Urinary bladder (tissue), 4 donors: Measurements from ENCODE around the gene PLAC8. TPM values are rescaled to one million over a fixed set of nuclear protein-coding genes. Genes with fewer than 3 reads are reported as not detected.
"Not testable (repeated sequence)": the region's sequence is repeated elsewhere in the genome, so short reads cannot be mapped to it uniquely, and the experiment has no call there.

Source experiments
- DNase-seq: peaks from one replicate; pipeline ENCODE4 v3.0.0-alpha.2; 2015; ENCODE audit errors: extremely low spot score
- H3K27ac ChIP-seq: one replicate; pipeline ENCODE4 v1.5.1; 2013; ENCODE audit warnings: low read depth, mild to moderate bottlenecking, moderate library complexity
- H3K36me3 ChIP-seq: one replicate; pipeline ENCODE4 v1.6.1; 2013; ENCODE audit warnings: mild to moderate bottlenecking, moderate library complexity; ENCODE audit not compliant: insufficient read depth
- H3K4me1 ChIP-seq: one replicate; pipeline ENCODE4 v1.6.1; 2013; ENCODE audit warnings: mild to moderate bottlenecking, moderate library complexity; ENCODE audit not compliant: insufficient read depth
- H3K4me3 ChIP-seq: one replicate; pipeline ENCODE4 v1.5.1; 2013; ENCODE audit warnings: low read depth, low read length
- WGBS: extraction: QIAGEN DNeasy Blood & Tissue Kit; methylation state at CpG from one replicate; pipeline ENCODE4 v1.1.7; 2013; 5-methylcytosine and 5-hydroxymethylcytosine counted together
- polyA plus RNA-seq: library from polyadenylated mRNA; stranded (reverse); fragments of 200-250 nt; gene quantifications from one replicate; pipeline ENCODE4 v1.2.3, GENCODE V29; 2013
- total RNA-seq: library from RNA; depleted of rRNA; stranded (reverse); fragments of >200 nt; gene quantifications from one replicate; pipeline ENCODE4 v1.2.3, GENCODE V29; 2014
- donor health status: healthy with polysubstance abuse.
- donor health status: healthy.

Gene PLAC8
- total and polyA plus RNA-seq, 2 donors: 3.5 to 4.0 TPM

DNA sequence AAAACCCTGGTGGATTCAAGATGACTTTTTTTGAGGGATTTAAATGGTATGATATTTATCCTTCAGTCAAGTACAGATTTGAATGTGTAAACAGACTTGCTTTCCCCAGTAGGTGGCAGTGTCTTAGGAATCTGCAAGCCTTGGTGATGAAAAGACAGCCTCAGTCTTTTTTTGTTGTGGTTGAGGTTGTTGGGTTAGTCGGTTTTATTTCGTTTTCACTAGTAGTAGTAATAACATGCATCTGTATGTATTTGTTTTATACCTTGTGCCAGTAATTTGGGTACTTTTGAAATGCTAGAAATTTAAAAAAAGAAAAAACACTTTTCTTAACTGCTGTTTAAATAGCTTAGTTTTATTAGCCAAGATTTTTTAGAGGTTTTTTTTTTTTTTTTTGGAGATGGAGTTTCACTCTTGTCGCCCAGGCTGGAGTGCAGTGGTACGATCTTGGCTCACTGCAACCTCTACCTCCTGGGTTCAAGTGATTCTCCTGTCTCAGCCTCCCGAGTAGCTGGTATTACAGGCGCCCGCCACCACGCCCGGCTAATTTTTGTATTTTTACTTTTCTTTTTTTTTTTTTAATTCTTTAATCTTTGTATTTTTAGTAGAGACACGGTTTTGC lies 40.3 kb downstream of the PLAC8 start:
- WGBS: 79% methylated on average over 10 of the region's 10 CpGs
- no peak overlapping the region for H3K4me3 ChIP-seq
- DNase-seq: no peak
- H3K27ac ChIP-seq: no peak overlapping the region
- H3K36me3 ChIP-seq: peaks cover 3% of the 10 kb centered on the region
- no peaks in the 10 kb centered on the region for H3K4me1 ChIP-seq

- no peak overlapping the region for H3K27ac ChIP-seq
- 96% methylated on average over 1 of the region's 1 CpG for WGBS
- H3K4me1 ChIP-seq: no peaks in the 10 kb centered on the region
- H3K4me3 ChIP-seq: no peak overlapping the region
- DNase-seq: no peak
- H3K36me3 ChIP-seq: peaks cover 4% of the 10 kb centered on the region
Measured at GRCh38 chr4:83071116-83071515, 43.4 kb downstream of the PLAC8 start.

GRCh38 chr4:83067058-83067639 lies 47.4 kb downstream of the PLAC8 start:
- no peak overlapping the region for H3K27ac ChIP-seq
- no peak for DNase-seq
- H3K4me3 ChIP-seq: no peak overlapping the region
- H3K36me3 ChIP-seq: peaks cover 3% of the 10 kb centered on the region
- H3K4me1 ChIP-seq: no peaks in the 10 kb centered on the region
- WGBS: 92% methylated on average over 10 of the region's 10 CpGs

- no peak overlapping the region for H3K4me3 ChIP-seq
- no peaks in the 10 kb centered on the region for H3K4me1 ChIP-seq
- 89% methylated on average over 1 of the region's 1 CpG for WGBS
- peaks cover 3% of the 10 kb centered on the region for H3K36me3 ChIP-seq
- H3K27ac ChIP-seq: no peak overlapping the region
- DNase-seq: no peak
Measured at GRCh38 chr4:83065266-83065665, 49.3 kb downstream of the PLAC8 start.

GRCh38 chr4:83062739-83063138 lies 51.8 kb downstream of the PLAC8 start:
- H3K4me3 ChIP-seq: no peak overlapping the region
- 89% methylated on average over 4 of the region's 4 CpGs for WGBS
- no peaks in the 10 kb centered on the region for H3K4me1 ChIP-seq
- peaks cover 3% of the 10 kb centered on the region for H3K36me3 ChIP-seq
- no peak for DNase-seq
- no peak overlapping the region for H3K27ac ChIP-seq

DNA sequence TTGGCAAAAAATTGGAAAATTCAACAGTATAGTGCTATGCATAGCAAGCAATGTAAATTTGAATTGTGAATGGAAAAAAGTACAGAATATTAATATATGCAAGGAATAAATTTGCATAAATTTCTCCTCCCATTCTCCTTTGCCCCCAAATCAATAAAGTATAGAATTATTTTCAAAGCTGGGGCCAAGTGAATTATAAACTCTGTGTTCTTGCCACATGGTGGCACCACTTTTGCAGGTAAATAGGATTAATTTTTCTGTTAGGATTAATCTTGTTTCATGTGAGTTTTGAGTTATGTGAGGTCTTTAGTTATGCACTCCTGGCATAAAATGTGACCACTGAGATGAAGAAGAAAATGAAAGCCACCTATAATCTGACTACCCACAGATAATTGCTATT lies 59.6 kb downstream of the PLAC8 start:
- DNase-seq: no peak
- H3K4me1 ChIP-seq: no peaks in the 10 kb centered on the region
- H3K27ac ChIP-seq: no peak overlapping the region
- H3K36me3 ChIP-seq: peaks cover 5% of the 10 kb centered on the region
- no peak overlapping the region for H3K4me3 ChIP-seq

DNA sequence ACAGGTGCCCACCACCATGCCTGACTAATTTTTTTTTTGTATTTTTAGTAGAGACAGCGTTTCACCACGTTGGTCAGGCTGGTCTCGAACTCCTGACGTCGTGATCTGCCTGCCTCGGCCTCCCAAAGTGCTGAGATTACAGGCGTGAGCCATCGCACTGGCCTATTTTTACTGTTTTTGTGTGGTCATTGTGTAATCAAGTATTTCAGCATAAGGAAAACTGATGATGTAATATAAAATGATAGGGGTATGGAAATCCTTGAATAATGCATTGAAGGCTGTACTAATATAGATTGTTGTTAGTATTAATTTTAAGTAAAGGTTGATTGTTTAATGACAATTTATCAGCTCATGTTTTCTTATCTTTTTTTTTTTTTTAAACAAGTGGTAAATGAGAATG lies 65.7 kb downstream of the PLAC8 start:
- not testable (repeated sequence) for H3K4me1 ChIP-seq, H3K27ac ChIP-seq, DNase-seq, H3K36me3 ChIP-seq, H3K4me3 ChIP-seq
- WGBS: 95% methylated on average over 8 of the region's 8 CpGs

- H3K27ac ChIP-seq: no peak overlapping the region
- WGBS: 91% methylated on average over 8 of the region's 8 CpGs
- DNase-seq: no peak
- H3K36me3 ChIP-seq: peaks cover 3% of the 10 kb centered on the region
- no peak overlapping the region for H3K4me3 ChIP-seq
- H3K4me1 ChIP-seq: no peaks in the 10 kb centered on the region
Measured at GRCh38 chr4:83046693-83047473, 67.6 kb downstream of the PLAC8 start.

- H3K27ac ChIP-seq: no peak overlapping the region
- WGBS: 91% methylated on average over 14 of the region's 14 CpGs
- no peaks in the 10 kb centered on the region for H3K4me1 ChIP-seq
- H3K36me3 ChIP-seq: no peaks in the 10 kb centered on the region
- DNase-seq: no peak
- no peak overlapping the region for H3K4me3 ChIP-seq
Measured at GRCh38 chr4:83043801-83044407, 70.6 kb downstream of the PLAC8 start.

GRCh38 chr4:83043157-83043556 lies 71.4 kb downstream of the PLAC8 start:
- not testable (repeated sequence) for H3K36me3 ChIP-seq, H3K4me1 ChIP-seq, H3K27ac ChIP-seq, H3K4me3 ChIP-seq, DNase-seq
- WGBS: 99% methylated on average over 2 of the region's 2 CpGs

DNA sequence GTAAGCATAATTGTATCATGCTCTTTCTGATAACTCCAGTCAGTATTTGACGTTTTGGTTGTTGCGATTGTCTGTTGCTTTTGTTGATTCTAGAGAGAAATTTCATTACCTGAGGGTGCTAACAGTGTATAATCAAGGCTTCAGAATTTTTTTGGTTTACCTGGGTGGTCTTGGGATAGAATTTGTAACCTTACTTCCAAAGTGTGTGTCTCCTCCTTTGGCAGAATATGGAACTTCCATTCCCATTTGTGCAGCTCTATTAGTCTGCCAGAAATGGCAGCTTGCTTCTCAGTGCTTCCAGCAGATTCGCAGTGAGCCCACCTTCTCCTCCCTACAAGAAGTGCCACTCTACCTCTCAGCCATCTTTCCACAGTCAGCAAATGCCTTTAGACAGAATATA lies 74.3 kb downstream of the PLAC8 start:
- Histone ChIP-seq H3K27ac (no peak overlapping the region), H3K4me1 (no peaks in the 10 kb centered on the region), H3K4me3 (no peak overlapping the region), H3K36me3 (no peaks in the 10 kb centered on the region)
- 87% methylated on average over 3 of the region's 3 CpGs for WGBS
- no peak for DNase-seq
